Suppressor macrophage treated with lipopolysaccharide for 1 hour (primary cell): ENCODE measurements around the gene IL21.
"Not testable (repeated sequence)": the region's sequence is repeated elsewhere in the genome, so short reads cannot be mapped to it uniquely, and the experiment has no call there.

Experiments used
- DNase-seq, 3 donors: peaks; one replicate each; pipeline ENCODE4 v3.0.0-alpha.2; 2020 to 2022

Gene IL21

GRCh38 chr4:122621016-122621507 lies at the start of gene IL21:
IL21 (minus strand) TSS chr4:122621066; CDS start chr4:122621011, 55 bp downstream.
- DNase-seq: no peak

GRCh38 chr4:122669911-122670738 lies 49.3 kb upstream of the IL21 start:
- DNase-seq: no peak

DNA sequence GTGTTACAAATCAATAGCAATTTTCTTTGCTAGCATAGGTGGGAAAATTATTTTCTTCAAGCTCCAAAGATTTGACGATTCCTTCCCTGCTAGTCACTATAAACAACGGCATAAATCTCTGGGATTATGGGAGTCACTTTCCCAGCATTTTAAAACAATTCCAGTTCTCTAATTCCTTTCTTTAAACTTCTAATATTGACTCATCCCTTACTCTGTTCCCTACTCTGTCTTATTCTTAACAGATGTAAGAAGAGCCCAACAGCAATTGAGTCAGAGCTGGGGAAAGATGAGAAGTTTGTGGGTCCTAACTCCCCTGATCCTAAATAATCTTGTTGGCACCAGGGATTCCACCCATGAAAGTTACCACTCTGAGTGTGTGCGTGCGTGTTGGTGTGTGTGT lies 47.4 kb upstream of the IL21 start:
- no peak for DNase-seq

GRCh38 chr4:122666527-122667245 lies 45.8 kb upstream of the IL21 start:
- DNase-seq: peak; percentile 0 to 43 (median 13)

- no peak for DNase-seq
Measured at GRCh38 chr4:122665161-122665929, 44.5 kb upstream of the IL21 start.

- no peak for DNase-seq
Measured at GRCh38 chr4:122663814-122664610, 43.1 kb upstream of the IL21 start.

GRCh38 chr4:122663291-122663690 lies 42.4 kb upstream of the IL21 start:
- DNase-seq: no peak

DNA sequence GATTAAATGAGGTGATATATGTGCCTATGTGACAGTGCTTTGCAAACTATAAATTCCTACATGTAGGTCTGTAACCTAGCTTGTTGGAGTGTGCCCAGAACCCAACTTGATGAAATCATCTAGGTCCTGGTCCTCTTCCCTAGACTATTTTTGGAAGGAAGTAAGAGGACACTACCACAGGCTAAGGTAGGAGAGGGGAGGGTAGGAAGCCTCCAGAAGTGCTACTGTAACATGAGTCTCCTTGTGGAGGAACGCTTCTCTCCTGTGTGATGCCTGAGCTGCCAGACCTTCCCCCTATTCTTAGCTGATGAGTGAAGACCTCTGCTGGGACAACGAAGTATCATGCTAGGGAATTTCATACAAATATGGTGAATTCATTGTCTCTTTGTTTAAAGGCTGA lies 41.8 kb upstream of the IL21 start:
- no peak for DNase-seq

- peak; percentile 33 to 53 (median 42) for DNase-seq
Measured at GRCh38 chr4:122661176-122662160, 40.6 kb upstream of the IL21 start.

- DNase-seq: no peak
Measured at GRCh38 chr4:122658818-122659295, 38.0 kb upstream of the IL21 start.

- DNase-seq: no peak
Measured at GRCh38 chr4:122658377-122658776, 37.5 kb upstream of the IL21 start.

- no peak for DNase-seq
Measured at GRCh38 chr4:122657553-122657952, 36.7 kb upstream of the IL21 start.

DNA sequence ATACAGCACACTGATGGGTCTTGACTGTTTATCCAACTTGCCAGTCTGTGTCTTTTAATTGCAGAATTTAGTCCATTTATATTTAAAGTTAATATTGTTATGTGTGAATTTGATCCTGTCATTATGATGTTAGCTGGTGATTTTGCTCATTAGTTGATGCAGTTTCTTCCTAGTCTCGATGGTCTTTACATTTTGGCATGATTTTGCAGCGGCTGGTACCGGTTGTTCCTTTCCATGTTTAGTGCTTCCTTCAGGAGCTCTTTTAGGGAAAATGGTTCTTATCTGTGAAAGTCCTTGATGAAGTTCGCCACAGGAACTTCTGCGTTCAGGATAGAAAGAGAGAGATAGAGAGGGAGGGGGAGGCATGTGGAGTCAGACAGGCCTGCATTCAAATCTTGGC lies 35.7 kb upstream of the IL21 start:
- not testable (repeated sequence) for DNase-seq

- DNase-seq: peak; percentile 57 to 69 (median 66)
Measured at GRCh38 chr4:122652379-122652778, 31.5 kb upstream of the IL21 start.

DNA sequence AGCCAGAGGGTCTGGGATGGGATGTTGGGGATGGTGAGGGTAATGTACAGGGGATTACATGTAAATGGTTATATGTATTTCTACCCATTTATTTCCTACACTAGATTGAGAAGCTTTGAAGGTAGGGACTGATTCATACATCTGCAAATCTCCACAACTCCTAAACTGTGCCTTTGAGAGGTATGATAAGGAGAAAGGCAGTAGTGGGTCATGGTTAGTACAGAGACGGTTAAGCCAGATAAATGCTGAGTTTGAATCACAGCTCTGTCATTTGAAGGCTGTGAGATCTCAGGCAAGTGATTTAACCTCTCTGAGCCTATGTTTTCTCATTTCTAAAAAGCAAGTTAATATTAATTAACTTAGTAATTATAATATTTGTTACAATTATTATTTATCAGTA lies 29.3 kb upstream of the IL21 start:
- no peak for DNase-seq

DNA sequence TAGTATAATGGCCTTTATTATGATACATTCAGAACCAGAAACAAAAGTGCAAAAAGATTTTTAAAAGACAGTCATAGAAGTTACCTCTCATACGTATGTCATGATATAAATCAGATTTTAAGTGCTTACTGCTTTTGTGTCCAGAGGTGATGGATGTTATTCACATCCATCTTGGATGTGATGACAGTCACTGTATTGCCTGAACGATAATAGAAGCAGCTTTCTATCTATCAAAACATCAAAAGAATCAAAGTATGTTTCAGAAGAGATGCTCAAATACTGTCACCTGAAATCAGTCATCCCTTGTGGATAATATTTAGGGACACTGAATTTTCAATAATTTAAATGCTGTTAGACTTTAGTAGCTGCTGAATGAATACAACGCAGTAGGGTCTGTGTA lies 26.8 kb upstream of the IL21 start:
- DNase-seq: no peak

DNA sequence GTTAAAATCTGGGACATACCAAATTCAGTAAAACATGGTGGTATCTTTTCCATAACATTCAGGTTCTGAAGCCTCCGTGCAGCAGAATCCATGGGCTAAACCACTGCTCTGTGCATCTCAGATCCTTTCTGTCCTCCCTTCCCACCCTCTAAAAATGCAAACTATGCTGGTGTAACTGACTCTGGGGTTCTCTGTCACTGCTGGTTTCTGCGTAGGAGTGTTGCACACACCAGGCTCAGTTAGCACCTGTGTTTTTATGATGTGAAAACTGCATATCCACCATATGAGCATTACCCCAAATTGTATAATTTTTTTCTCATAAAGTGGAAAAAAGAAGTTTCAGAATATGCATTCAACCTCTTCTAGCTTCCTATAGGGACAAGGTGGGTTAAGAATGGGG lies 22.4 kb upstream of the IL21 start:
- DNase-seq: no peak

GRCh38 chr4:122639181-122639580 lies 18.3 kb upstream of the IL21 start:
- DNase-seq: no peak

GRCh38 chr4:122636697-122637096 lies 15.8 kb upstream of the IL21 start:
- peak in 1 of 3 donors; percentile 7 for DNase-seq

DNA sequence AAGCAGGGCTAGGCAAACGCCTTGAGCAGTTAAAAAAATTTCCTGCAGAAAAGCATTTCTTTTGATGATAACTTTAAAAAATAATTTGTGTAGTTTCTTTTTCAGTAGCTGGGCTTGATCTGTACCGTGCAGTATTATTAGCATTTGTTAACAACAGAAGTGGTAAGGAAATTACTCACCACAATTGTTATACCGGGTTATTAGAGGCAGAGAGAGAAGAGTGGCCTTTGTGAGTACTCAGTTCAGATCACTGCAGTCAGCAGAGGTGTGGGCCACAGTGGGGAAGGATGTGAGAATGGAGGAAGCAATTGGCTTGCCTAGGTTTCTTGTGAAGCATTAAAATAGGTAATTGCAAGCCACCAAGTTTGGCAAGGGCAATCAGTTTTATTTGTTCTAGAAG lies 14.3 kb upstream of the IL21 start:
- no peak for DNase-seq

DNA sequence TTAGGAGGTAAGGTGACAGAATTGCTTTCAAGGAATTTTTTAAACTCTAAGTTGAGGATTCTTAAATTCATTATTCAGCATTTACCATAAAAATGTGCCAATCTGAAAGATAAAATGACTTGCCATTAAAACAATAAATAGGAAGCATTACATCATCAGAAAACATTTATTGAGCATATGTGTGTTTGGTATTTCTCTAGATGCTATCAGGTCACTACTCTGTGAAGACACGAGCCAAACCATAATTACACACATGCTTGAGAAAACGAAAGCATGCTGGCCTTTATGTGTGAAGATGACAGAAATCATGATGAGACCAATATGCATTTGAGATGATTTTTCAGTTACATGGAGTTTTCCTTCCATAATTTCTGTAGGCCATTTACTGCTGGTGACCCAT lies 12.3 kb upstream of the IL21 start:
- DNase-seq: no peak
